ENCODE results near the gene FAP. TPM values are rescaled to one million over a fixed set of nuclear protein-coding genes. Genes with fewer than 3 reads are reported as not detected.

FAP gene
- total RNA-seq, 2 donors from 2014 or later = not detected

GRCh38 chr2:162280654-162281053 lies 37.4 kb upstream of the FAP start:
- H3K27ac ChIP-seq (ENCODE audit: low read depth, low read length) = no peak overlapping the region
- H3K27me3 ChIP-seq (ENCODE audit: control insufficient read depth, insufficient read depth, low read length, poor library complexity, severe bottlenecking) = no peaks in the 10 kb centered on the region
- H3K36me3 Mint-ChIP-seq (ENCODE audit: low read depth) = no peaks in the 10 kb centered on the region
- H3K36me3 ChIP-seq (ENCODE audit: control insufficient read depth, insufficient read depth, low read length) = no peaks in the 10 kb centered on the region
- H3K4me1 ChIP-seq (ENCODE audit: control insufficient read depth, insufficient read depth, low read length) = no peaks in the 10 kb centered on the region
- peak; percentile 65 for TF ChIP-seq CTCF (conservative IDR thresholded peaks at IDR 0.05)
- no peaks in the 10 kb centered on the region for H3K4me1 Mint-ChIP-seq
- no peaks in the 10 kb centered on the region for H3K9me3 Mint-ChIP-seq
- H3K9me3 ChIP-seq (ENCODE audit: control insufficient read depth, low read length) = no peaks in the 10 kb centered on the region
- no CpG with 5 or more reads among the region's 1 CpG for WGBS, 2 experiments (ENCODE audit: insufficient coverage in 1 of 2, insufficient read length in 1 of 2)
- H3K27ac Mint-ChIP-seq = no peak overlapping the region
- DNase-seq = no peak
- no peak overlapping the region for H3K9ac ChIP-seq (ENCODE audit: extremely low read depth, low read length, poor library complexity, severe bottlenecking)
- no peak overlapping the region for H3K4me3 Mint-ChIP-seq
- H3K27me3 Mint-ChIP-seq (ENCODE audit: insufficient read depth) = no peaks in the 10 kb centered on the region
- H3K4me3 ChIP-seq (ENCODE audit: low read length) = no peak overlapping the region

GRCh38 chr2:162277381-162277780 lies 34.1 kb upstream of the FAP start:
- Mint-ChIP-seq H3K27ac (no peak overlapping the region), H3K27me3 (ENCODE audit: insufficient read depth) (no peaks in the 10 kb centered on the region)

DNA sequence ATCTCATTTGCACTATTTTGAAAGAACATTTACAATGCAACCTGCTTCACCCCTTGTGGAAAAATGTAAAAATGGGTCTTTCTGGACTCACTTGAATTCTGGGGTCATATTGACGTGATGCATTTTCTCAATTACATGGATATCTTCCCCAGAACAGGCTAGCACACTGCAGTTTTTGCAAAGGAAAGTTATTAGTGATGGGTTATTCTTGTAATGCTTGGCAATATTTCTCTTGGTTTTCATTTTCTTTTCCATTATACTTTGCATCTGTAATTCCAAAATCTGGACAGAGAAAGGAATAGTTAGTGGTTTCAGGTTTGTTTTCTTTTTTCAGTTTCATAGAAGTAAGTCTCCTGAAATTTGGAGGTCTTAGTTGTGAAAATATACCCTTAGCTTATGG lies 24.8 kb upstream of the FAP start:
- no peaks in the 10 kb centered on the region for H3K27me3 ChIP-seq (ENCODE audit: control insufficient read depth, insufficient read depth, low read length, poor library complexity, severe bottlenecking)
- no peaks in the 10 kb centered on the region for H3K4me1 Mint-ChIP-seq
- 84% methylated on average over 1 of the region's 1 CpG; no CpG with 5 or more reads in 1 of the 2 experiments for WGBS, 2 experiments (ENCODE audit: insufficient coverage in 1 of 2, insufficient read length in 1 of 2)
- DNase-seq = no peak
- no peaks in the 10 kb centered on the region for H3K36me3 Mint-ChIP-seq (ENCODE audit: low read depth)
- no peaks in the 10 kb centered on the region for H3K9me3 ChIP-seq (ENCODE audit: control insufficient read depth, low read length)
- H3K4me1 ChIP-seq (ENCODE audit: control insufficient read depth, insufficient read depth, low read length) = no peaks in the 10 kb centered on the region
- H3K4me3 ChIP-seq (ENCODE audit: low read length) = no peak overlapping the region
- H3K9ac ChIP-seq (ENCODE audit: extremely low read depth, low read length, poor library complexity, severe bottlenecking) = no peak overlapping the region
- H3K4me3 Mint-ChIP-seq = no peak overlapping the region
- no peak overlapping the region for H3K27ac Mint-ChIP-seq
- no peak for TF ChIP-seq CTCF (conservative IDR thresholded peaks at IDR 0.05)
- H3K27ac ChIP-seq (ENCODE audit: low read depth, low read length) = no peak overlapping the region
- no peaks in the 10 kb centered on the region for H3K27me3 Mint-ChIP-seq (ENCODE audit: insufficient read depth)
- H3K9me3 Mint-ChIP-seq = no peaks in the 10 kb centered on the region
- H3K36me3 ChIP-seq (ENCODE audit: control insufficient read depth, insufficient read depth, low read length) = no peaks in the 10 kb centered on the region

More at GRCh38 chr2:162277381-162277780, 34.1 kb upstream of the FAP start:
- Histone ChIP-seq H3K4me3 (ENCODE audit: low read length) (no peak overlapping the region), H3K27ac (ENCODE audit: low read depth, low read length) (no peak overlapping the region), H3K4me1 (ENCODE audit: control insufficient read depth, insufficient read depth, low read length) (no peaks in the 10 kb centered on the region), H3K36me3 (ENCODE audit: control insufficient read depth, insufficient read depth, low read length) (no peaks in the 10 kb centered on the region), H3K9me3 (ENCODE audit: control insufficient read depth, low read length) (no peaks in the 10 kb centered on the region), H3K27me3 (ENCODE audit: control insufficient read depth, insufficient read depth, low read length, poor library complexity, severe bottlenecking) (no peaks in the 10 kb centered on the region), H3K9ac (ENCODE audit: extremely low read depth, low read length, poor library complexity, severe bottlenecking) (no peak overlapping the region)
- H3K9me3 Mint-ChIP-seq = no peaks in the 10 kb centered on the region
- H3K36me3 Mint-ChIP-seq (ENCODE audit: low read depth) = no peaks in the 10 kb centered on the region
- 87% methylated on average over 4 of the region's 4 CpGs; no CpG with 5 or more reads in 1 of the 2 experiments for WGBS, 2 experiments (ENCODE audit: insufficient coverage in 1 of 2, insufficient read length in 1 of 2)
- TF ChIP-seq CTCF (conservative IDR thresholded peaks at IDR 0.05) = no peak
- H3K4me1 Mint-ChIP-seq = no peaks in the 10 kb centered on the region
- H3K4me3 Mint-ChIP-seq = no peak overlapping the region
- no peak for DNase-seq
